ENCODE results near the gene UGT1A8.

UGT1A8 gene

DNA sequence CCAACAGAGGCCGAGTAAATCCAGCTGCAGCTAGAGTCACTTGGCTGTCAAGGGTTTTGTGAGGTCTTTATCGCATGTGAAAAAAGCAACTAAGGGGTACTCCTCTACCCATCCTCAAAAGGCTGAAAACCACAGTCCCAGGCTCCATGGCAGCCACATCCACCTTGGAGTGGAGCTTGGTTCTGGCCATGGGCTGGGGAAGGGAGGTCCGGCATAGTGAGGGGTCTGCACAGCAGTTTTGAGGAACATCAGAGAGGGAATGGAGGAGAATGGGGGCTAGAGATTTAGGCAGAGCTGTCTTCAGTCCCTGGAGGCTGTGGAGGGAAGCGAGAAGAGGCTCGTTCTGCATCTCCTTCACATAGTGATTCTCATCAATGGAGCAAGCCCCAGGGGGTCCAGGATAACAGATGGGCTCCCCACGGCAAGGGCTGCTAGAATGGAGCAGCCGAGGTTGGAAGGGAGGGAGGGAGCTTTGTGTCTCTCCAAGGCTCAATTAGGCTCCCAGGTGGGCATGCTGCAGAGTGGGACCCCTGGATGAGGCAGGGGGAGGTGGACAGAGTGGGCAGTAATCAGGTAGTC lies 181.7 kb downstream of the UGT1A8 start:
- H3K9me3 ChIP-seq (ENCODE audit: insufficient read depth, low read depth, low read length): no peaks in the 10 kb centered on the region
- TF ChIP-seq EZH2phosphoT487 (IDR thresholded peaks at IDR 0.05; ENCODE audit: borderline replicate concordance) (no peak), CTCF (conservative IDR thresholded peaks at IDR 0.05; ENCODE audit: low read length) (no peak)
- no peaks in the 10 kb centered on the region for H3K36me3 ChIP-seq (ENCODE audit: insufficient read depth, low read length)
- H3F3A ChIP-seq (ENCODE audit: low read depth): no peaks in the 10 kb centered on the region
- H3K9ac ChIP-seq (ENCODE audit: low read depth, low read length, poor library complexity, severe bottlenecking): no peak overlapping the region
- no peak overlapping the region for H2AFZ ChIP-seq (ENCODE audit: low read length)
- no peaks in the 10 kb centered on the region for H3K79me2 ChIP-seq (ENCODE audit: insufficient read depth, low read length)
- H4K20me1 ChIP-seq (ENCODE audit: insufficient read depth, low read length, poor library complexity, severe bottlenecking): no peaks in the 10 kb centered on the region
- no peak overlapping the region for H3K4me2 ChIP-seq (ENCODE audit: low read depth, low read length, poor library complexity, severe bottlenecking)
- H3K27me3 ChIP-seq (ENCODE audit: insufficient read depth, low read length, poor library complexity, severe bottlenecking): no peaks in the 10 kb centered on the region
- H3K9me2 ChIP-seq (replicated peaks; ENCODE audit: low read depth, low read length): no peaks in the 10 kb centered on the region
- H3K4me3 ChIP-seq (ENCODE audit: low read length, poor library complexity, severe bottlenecking): no peak overlapping the region
- no peaks in the 10 kb centered on the region for H3K4me1 ChIP-seq (ENCODE audit: insufficient read depth, low read length, poor library complexity, severe bottlenecking)

DNA sequence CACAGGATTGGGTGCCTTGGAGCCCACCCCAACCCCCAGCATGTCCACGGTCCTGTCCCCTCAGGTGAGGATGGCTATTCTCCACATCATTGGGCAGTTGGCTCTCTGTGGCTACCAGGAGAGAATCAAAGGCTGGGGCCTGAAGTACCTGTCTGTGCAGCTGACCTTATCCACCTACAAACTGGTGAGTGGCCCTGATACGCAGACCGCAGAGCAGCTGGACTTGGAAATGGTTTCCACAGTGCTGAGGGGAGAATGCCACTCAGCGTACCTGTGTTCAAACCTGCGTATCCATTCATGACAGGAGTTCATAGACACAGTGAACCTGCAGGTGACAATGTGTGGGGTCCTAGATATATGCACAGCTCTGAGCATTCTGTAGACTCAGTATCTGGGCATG lies 182.3 kb downstream of the UGT1A8 start:
- Histone ChIP-seq H3K27me3 (ENCODE audit: insufficient read depth, low read length, poor library complexity, severe bottlenecking) (no peaks in the 10 kb centered on the region), H3F3A (ENCODE audit: low read depth) (no peaks in the 10 kb centered on the region), H3K36me3 (ENCODE audit: insufficient read depth, low read length) (no peaks in the 10 kb centered on the region), H3K9me3 (ENCODE audit: insufficient read depth, low read depth, low read length) (no peaks in the 10 kb centered on the region), H3K9ac (ENCODE audit: low read depth, low read length, poor library complexity, severe bottlenecking) (no peak overlapping the region), H3K4me3 (ENCODE audit: low read length, poor library complexity, severe bottlenecking) (no peak overlapping the region), H4K20me1 (ENCODE audit: insufficient read depth, low read length, poor library complexity, severe bottlenecking) (no peaks in the 10 kb centered on the region), H2AFZ (ENCODE audit: low read length) (no peak overlapping the region), H3K4me1 (ENCODE audit: insufficient read depth, low read length, poor library complexity, severe bottlenecking) (no peaks in the 10 kb centered on the region), H3K9me2 (replicated peaks; ENCODE audit: low read depth, low read length) (no peaks in the 10 kb centered on the region), H3K4me2 (ENCODE audit: low read depth, low read length, poor library complexity, severe bottlenecking) (no peak overlapping the region), H3K79me2 (ENCODE audit: insufficient read depth, low read length) (no peaks in the 10 kb centered on the region)
- TF ChIP-seq CTCF (conservative IDR thresholded peaks at IDR 0.05; ENCODE audit: low read length) (no peak), EZH2phosphoT487 (IDR thresholded peaks at IDR 0.05; ENCODE audit: borderline replicate concordance) (no peak)

DNA sequence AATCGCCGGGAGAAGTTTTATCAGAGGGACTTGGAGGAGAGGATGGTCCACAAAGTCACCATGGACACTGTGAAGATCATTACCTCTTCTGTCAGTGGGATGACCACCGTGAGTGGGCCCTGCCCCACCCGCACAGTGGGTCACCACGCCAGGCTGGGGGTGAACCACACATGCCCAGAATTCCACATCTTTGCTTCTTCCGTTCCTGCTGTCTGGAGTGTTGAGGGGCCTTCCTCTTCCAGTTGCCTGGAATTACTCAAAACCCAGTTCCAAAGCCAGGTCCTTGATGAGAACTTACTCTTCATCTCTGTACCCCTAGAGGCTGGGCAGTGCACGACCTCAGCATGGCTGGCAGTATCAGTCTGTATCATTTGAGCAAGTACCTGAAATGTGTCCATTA lies 182.8 kb downstream of the UGT1A8 start:
- H3K27me3 ChIP-seq (ENCODE audit: insufficient read depth, low read length, poor library complexity, severe bottlenecking): no peaks in the 10 kb centered on the region
- H3K4me1 ChIP-seq (ENCODE audit: insufficient read depth, low read length, poor library complexity, severe bottlenecking): no peaks in the 10 kb centered on the region
- H3K9me3 ChIP-seq (ENCODE audit: insufficient read depth, low read depth, low read length): no peaks in the 10 kb centered on the region
- no peak overlapping the region for H3K9ac ChIP-seq (ENCODE audit: low read depth, low read length, poor library complexity, severe bottlenecking)
- H2AFZ ChIP-seq (ENCODE audit: low read length): no peak overlapping the region
- no peaks in the 10 kb centered on the region for H3F3A ChIP-seq (ENCODE audit: low read depth)
- H3K9me2 ChIP-seq (replicated peaks; ENCODE audit: low read depth, low read length): no peaks in the 10 kb centered on the region
- no peak overlapping the region for H3K4me2 ChIP-seq (ENCODE audit: low read depth, low read length, poor library complexity, severe bottlenecking)
- no peaks in the 10 kb centered on the region for H3K79me2 ChIP-seq (ENCODE audit: insufficient read depth, low read length)
- no peak overlapping the region for H3K4me3 ChIP-seq (ENCODE audit: low read length, poor library complexity, severe bottlenecking)
- TF ChIP-seq CTCF (conservative IDR thresholded peaks at IDR 0.05; ENCODE audit: low read length) (no peak), EZH2phosphoT487 (IDR thresholded peaks at IDR 0.05; ENCODE audit: borderline replicate concordance) (no peak)
- H4K20me1 ChIP-seq (ENCODE audit: insufficient read depth, low read length, poor library complexity, severe bottlenecking): no peaks in the 10 kb centered on the region
- no peaks in the 10 kb centered on the region for H3K36me3 ChIP-seq (ENCODE audit: insufficient read depth, low read length)
